ENCODE data around the gene LEPR.

GRCh38 chr1:65441464-65441863, 21.0 kb downstream of the LEPR start:
- no peak for TF ChIP-seq CTCF (IDR thresholded peaks at IDR 0.05; ENCODE audit: insufficient read depth, low read depth, low read length)
- TF ChIP-seq EZH2 (IDR thresholded peaks at IDR 0.05; ENCODE audit: insufficient read depth, low read length), result no peak

Data from astrocyte (in vitro differentiated cells and primary cell).